ENCODE data around the gene RNF34.
A peak's percentile ranks its signal among the peaks of the same experiment; 100 is the strongest.

RNF34 gene

DNA sequence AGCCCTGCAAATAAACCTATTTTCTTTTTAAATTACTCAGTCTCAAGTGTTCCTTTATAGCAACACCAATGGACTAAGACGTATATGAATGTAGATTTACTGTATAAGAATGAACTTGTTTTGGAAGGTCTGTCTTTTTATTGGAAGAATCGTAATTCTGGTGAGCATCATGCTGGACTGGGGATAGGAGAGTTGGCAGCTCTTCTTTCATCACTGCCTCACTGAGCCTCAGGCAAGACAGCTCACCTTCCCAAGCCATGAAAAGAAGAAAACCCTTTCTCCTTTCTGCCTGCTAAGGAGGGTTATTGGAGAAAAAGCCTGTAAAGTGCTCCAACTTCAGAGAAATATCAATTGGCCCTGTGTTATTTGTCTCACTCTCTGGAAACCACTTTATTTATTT is 9.1 kb upstream of the RNF34 start:
- no peak for DNase-seq (ENCODE audit: low read depth)

DNA sequence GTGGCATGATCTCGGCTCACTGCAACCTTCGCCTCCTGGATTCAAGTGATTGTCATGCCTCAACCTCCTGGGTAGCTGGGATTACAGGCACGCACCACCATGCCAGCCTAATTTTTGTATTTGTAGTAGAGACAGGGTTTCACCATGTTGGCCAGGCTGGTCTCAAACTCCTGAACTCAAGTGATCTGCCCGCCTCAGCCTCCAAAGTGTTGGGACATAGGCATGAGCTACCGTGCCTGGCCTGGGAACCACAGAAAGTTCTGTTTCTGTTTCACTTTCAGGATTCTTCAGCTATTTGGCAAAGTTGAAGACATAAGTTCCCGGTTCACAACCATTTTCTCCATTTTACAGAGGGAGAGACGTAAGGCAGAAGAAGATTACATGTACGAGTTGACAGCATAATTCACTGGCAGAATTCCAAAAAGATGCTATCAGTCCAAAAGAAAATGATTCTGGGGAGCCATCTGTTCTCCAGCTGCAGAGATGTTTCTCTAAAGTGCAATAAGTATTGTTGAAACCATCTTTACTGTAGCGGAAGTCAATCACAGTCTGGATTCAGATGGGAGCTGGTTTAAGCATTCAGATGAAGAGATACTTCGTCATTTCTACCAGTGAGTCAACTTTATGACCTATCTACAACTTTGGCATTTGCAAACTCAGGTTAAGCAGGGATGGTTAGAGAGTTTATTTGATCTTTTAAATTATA is 8.1 kb upstream of the RNF34 start:
- peak; percentile 63 for DNase-seq (ENCODE audit: low read depth)

DNA sequence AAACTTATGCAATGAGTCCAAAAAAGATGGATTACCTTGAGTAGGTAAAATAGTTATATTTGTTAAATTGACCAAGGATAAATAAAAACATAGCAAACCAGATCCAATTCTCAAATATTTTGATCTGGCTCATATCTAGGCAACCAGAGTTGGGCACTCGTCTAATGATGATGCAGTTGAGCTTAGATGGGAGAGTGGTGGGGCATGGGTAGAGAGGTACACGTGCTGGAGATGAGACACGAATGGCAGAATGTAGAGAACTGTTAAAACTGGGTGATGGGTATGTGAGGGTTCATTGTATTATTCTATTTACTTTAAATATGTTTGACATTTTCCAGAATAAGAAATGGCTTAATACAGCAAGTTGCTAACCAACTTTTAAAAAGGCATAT is 7.6 kb upstream of the RNF34 start:
- no peak for DNase-seq (ENCODE audit: low read depth)

DNA sequence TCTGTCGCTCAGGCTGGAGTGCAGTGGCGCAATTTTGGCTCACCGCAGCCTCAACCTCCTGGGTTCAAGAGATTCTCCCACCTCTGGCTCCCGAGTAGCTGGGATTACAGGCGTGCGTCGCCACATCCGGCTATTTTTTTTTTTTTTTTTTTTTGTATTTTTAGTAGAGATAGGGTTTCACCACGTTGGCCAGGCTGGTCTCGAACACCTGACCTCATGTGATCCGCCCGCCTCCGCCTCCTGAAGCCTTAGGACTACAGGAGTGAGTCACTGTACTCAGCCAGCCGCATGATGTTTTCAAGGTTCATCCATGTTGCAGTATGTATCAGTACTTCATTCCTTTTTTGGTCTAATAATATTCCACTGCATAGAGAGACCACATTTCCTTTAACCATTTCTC is 2.4 kb upstream of the RNF34 start:
- DNase-seq (ENCODE audit: low read depth), result no peak

DNA sequence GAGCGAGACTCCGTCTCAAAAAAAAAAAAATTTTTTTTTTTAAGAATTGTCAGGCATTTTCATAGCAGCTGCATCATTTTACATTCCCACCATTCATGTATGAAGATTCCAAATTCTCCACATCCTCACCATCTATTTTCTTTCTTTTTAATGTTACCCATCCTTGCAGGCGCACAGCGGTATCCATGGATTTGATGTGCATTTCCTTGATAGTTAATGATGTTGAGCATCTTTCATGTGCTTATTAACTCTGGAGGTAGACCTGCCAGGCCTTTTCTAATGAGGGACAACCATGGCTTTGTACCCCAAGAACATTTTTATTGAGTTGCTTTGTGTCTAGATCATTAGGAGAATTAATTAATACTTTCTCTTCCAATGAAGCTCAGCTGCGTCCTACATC is 1.6 kb upstream of the RNF34 start:
- no peak for DNase-seq (ENCODE audit: low read depth)

DNA sequence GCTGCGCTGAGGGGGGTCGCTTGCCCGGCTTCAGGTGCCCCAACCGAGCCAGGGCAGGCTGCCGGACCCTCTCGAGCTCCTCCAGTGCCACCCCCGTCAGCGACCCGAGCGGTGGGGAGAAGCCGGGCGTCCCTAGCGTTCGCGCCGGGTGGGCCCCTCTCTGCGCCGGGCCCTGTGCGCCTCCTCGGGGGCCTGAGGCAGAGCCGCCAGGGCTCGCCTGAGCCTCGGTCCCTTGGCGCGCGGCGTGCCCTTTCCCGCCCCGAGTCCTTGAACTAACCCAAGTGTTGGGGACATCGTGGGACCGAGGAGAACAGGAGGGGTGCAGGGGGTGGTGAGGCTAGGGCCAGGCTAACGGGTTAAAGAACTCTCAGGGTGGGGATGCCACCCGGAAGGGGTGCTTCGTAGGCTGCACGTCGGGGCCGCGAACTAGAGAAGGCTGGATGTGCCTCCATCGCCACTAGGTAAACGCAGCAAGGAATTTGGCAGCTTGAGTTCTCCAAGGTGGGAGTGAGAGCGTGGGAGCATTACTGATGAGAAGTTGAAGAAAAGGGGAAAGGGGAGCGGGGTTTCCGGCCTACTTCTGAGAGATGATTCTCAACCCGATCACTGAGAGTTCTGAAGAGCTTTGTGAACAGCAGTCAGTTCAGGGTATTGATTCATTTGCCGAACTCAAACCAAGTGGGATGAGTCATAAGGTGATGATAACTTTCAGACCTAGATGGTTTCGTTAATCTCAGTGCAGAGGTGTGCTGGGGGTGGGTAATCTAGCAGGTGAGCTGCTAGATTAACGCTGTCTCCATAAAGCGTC is 618 bp downstream of the RNF34 start:
- DNase-seq (ENCODE audit: low read depth), result no peak

DNA sequence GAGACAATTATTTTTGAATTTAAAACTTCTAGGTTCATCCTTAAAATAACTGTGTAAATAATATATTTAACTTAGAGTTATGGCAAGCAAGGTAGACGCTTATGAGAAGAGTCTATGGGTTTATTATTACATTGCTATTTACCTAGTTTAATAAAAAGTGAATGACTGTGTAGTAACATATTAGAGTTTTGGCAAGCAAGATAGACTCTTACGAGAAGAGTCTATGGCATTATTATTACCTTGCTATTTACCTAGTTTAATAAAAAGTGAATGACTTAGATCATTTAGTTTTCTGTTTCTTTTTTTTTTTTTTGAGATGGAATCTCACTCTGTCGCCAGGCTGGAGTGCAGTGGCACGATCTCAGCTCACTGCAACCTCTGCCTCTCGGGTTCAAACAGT is 3.8 kb downstream of the RNF34 start:
- DNase-seq (ENCODE audit: low read depth), result no peak

DNA sequence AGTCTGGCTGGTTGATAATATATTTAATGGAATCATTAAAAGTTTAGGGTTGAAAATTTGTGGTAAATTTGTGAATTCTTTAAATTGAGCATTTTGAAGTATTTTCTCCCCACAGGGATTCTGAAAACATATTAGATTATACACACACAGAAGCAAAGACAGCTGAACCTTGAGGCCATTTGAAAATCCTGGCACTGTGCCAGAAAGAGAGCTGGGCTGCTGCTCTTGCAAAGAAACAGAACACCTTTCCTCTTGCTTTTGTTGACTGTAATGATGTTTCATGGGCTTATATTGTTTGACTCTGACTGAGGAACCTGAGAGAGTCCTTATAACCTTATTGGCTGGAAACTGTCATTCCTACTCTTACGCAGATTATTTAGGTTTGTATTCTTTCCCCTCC is 4.8 kb downstream of the RNF34 start:
- no peak for DNase-seq (ENCODE audit: low read depth)

DNA sequence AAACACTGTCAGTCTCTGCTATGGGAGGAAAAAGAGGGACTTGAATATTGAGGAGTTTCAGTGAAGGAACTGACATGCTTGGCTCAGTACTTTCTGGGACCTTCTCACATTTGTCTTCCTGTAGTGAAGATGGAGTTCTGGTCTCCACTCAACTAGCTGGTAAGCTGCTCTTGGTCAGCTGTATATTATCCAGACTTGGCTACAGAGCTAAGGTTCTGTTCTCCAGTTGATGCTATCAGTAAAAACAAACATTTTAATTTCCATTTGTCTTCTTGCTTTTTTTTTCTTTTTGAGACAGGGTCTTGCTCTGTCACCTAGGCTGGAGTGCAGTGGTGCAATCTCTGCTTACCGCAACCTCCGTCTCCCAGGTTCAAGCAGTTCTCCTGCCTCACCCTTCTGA is 5.3 kb downstream of the RNF34 start:
- no peak for DNase-seq (ENCODE audit: low read depth)

DNA sequence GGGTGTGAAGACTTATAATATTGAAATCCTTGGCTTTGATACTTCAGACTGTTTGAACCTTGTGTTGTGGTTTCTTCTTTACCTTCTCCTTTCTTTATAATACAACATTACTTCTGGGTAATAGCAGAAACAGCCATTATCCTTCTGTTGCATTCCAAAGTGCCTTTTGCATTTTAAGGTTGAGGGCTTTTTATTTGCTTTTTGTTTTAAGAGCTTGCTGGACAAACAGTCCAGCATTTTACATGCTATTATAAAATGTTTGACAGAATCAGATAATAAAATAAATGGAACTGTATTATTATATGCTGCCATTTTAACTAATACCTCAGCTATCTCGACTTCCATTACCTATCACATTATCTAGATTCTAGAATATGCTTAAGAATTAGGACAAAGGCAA is 14.0 kb downstream of the RNF34 start:
- no peak for DNase-seq (ENCODE audit: low read depth)

DNA sequence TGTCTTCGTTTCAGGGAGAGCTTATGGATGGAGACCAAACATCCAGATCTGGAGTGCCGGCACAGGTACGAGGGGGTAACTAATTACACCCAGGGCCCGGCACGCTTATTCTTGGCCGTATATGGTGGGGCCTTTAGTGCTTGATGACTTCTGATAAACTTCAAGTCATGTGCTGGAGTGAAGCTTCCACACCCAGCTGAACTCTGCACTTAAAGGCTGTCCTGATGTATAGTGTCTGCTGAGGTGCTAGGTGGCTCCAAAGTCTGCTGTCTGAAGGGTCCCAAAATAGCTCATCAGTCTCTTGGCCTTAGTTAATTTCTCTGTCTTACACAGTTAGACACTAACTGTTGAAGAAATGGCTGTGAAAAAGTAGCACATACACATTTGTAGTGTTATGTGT is 17.9 kb downstream of the RNF34 start:
- no peak for DNase-seq (ENCODE audit: low read depth)

DNA sequence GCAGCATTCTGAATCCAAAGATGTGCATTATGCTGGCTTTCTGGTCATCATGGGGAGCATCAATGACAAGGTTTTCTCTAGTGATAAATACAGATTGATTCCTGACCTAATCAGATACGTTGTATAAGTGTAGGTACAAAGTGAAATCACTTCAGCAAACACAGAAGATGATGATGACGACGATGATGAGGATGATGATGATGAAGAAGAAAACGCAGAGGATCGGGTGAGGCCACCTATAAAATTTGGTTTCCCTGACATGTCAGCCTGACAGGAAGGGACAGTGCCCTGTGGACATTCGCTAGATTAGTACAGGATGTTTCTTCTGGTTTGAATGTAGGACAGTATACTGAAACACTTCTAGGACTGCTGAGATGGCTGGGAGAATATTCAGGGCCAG is 20.2 kb downstream of the RNF34 start:
- DNase-seq (ENCODE audit: low read depth), result no peak

DNA sequence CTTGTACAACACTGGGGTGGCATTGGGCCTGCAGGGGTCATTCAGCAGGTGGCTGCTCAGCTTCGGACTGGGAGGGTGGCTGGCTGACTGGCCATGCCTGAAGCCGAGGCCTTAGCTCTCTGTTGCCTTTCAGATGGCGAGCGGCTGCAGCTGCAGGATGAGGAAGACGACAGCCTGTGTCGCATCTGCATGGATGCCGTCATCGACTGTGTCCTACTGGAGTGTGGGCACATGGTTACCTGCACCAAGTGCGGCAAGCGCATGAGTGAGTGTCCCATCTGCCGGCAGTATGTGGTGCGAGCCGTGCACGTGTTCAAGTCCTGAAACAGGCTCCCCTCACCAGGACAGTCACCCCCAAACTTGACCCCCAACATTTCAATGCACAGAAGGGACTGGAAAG is 23.3 kb downstream of the RNF34 start:
- DNase-seq (ENCODE audit: low read depth), result no peak

DNA sequence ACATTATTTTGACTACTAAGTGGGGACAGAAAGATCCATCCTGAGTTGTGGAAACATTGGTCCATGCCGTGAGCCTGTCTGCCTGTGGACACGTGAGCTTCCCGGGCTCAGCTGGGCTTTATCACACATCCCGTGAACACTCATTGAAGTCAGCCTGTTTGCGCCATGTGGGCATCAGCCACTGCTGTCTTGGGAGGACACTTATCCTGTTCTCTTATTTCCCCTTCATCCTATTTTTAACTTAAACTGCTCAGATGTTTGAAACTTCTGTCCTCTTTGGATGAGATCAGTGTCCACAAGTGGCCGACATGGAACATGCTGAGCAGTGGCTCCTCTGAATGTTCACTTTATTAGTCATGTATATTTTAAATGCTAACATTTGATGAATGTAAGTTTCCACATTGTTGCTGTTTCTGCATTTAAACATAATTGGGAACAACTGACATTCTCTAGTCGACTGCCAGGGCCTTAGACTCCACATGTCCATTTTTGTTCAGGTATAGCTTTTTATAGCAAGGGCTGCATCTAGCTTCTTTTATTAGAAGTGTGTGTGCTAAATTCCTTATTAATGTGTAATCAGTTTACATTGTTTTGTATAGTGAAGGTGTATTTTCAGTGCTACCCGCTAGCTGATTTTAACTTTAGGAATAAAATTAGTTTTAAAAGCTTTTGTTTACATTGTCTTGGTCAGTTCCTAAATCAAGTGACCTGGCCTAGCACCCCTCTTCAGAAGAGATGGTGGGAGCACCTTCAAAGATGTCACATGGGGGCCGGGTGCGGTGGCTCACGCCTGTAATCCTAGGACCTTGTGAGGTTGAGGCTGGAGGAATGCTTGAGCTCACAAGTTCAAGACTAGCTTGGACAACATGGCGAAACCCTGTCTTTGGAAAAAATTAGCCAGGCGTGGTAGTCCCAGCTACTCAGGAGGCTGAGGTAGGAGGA is 24.0 kb downstream of the RNF34 start:
- DNase-seq (ENCODE audit: low read depth), result no peak

DNA sequence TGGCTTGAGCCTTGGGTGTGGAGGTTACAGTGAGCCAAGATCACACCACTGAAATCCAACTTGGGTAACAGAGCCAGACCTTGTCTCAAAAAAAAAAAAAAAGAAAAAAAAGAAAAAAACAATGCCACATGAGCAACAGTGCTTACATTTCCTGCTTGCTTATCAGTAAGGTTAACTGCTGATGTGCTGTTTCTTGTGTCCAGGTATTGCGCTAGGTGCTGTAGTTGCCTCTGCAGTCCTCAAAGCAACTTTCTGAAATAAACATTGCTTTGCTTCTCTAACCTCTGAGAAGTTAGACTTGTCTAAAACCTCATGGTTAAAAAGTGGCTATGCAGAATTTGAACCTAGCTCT is 24.7 kb downstream of the RNF34 start:
- no peak for DNase-seq (ENCODE audit: low read depth)

DNA sequence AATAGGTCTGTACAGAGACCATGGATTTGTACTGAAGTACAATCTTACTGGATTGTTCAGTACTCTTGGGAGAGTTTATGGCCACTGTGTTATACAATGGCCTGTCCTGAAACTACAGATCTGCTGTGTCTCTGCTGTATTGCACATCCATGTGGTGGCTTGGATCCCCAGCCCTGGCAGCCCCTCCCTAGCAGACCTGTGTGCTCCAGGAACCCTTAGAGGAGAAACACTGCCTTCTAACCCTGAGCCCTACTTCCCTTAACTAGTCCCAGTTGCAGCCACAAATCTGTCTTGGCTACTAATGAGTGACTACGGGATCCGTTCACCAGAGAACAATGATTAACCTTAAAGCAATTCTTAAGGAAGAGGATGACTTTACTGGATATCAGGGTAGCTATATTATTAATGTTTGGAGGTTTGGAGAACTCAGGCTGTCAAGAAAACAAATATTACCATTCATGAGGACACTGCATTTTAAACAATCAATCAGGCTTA is 27.7 kb downstream of the RNF34 start:
- no peak for DNase-seq (ENCODE audit: low read depth)

DNA sequence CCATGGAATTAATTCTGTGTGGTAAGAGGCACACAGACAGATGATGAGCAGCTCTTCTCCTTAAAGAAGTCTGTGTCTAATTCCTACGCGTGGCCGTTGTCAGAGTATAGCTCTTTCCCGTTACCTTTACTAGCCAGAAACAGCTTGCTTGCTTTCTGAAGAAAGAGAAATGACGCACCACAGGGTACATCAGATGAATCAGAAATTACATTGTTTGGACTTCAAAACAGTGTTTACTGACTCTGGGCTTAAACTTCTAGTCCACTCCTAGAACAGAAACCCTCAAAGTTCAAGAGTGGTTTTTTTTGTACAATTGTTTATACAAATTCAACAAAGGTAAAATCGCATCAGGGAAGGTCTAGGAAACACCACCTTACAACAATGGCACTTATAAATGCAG is 29.0 kb downstream of the RNF34 start:
- DNase-seq (ENCODE audit: low read depth), result no peak

DNA sequence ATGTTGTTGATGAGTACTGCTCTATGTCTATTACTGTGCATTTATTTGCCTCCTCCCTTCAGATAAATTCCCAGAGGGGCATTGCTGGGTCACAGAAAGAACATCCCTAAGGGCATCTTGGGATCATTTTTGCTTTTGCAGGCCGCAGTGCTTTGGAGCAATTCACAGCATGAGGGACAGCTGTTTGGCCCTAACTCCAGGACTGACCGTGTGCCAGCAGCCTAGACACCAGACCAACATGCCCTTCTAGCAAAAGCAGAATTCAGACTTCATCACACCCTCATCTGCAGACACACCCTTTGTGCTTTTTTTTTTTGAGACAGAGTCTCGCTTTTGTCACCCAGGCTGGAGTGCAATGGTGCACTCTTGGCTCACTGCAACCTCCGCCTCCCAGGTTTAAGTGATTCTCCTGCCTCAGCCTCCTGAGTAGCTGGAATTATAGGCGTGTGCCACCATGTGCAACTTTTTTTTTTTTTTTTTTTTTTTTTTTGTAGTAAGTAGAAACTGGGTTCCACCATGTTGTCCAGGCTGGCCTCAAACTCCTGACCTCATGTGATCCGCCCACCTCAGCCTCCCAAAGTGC is 31.0 kb downstream of the RNF34 start:
- DNase-seq (ENCODE audit: low read depth), result no peak

DNA sequence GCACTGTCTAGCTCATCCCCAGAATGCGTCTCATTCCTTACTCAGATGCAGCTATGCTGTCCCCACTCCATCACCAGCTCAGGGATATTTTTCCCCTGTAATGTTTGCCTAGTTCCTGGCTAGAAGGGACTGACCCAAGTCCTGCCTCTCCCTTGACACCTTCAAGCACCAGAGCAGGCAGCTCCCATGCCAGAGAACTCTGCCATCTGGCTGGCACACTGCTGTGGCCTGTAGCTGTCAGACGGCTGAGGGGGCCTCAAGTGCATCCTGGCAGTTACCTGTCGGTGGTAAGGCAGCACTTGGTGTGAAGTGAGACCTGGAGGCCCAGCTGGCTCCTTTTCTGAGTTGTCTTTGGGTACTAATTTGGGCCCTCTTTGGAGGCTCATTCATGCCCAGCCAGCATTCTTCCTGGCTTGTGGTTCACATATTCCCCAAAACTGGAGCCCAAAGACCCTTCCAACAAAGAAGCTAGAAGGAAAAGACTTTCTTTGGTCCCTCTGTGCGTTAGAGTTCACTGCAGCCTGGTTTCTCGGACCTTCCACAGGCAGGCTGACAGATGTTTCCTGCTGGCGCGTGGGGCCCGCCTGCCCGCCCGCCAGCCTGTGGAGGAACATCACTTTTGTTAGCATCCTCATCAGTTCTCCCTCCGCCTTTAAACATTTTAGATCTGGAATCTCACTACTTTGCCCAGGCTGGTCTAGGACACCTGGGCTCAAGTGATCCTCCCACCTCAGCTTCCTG is 33.0 kb downstream of the RNF34 start:
- no peak for DNase-seq (ENCODE audit: low read depth)

DNA sequence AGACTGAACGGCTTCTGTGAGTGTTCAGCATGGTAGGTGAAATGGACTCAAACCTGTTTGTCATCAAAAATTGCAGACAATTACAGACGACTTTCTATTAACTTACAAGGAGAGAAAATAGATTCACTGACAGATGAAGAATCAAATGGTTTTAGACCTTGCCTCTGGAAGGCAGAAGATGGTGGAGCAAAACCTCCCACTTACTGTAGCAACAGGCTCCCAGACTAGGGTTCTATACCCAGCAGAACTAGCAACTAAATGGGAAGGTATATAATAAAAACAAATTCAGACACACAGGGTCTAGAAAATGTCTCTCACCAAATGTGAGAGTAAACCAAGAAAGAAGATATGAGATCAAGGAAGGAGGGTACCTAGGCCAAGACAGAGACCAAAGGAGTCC is 36.8 kb downstream of the RNF34 start:
- no peak for DNase-seq (ENCODE audit: low read depth)

DNA sequence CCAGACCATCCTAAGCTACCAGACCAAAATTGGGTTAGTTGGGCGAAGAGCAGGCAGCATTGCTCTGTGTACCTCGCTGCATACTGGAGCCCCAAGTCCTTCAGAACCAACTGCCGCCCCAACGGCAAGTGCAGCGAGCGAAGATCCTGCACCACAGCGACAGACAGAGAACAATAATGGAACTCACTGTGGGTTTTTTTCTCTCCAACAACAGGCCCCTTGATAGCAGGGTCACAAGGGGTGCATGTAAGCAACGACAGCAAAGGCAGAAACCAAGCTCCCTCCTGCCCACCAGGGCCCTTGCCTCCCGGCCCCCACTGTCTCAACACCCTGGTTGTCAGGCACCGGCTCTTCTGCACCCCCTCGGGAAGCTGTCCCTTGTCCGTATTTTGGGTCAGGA is 39.0 kb downstream of the RNF34 start:
- DNase-seq (ENCODE audit: low read depth), result no peak

DNA sequence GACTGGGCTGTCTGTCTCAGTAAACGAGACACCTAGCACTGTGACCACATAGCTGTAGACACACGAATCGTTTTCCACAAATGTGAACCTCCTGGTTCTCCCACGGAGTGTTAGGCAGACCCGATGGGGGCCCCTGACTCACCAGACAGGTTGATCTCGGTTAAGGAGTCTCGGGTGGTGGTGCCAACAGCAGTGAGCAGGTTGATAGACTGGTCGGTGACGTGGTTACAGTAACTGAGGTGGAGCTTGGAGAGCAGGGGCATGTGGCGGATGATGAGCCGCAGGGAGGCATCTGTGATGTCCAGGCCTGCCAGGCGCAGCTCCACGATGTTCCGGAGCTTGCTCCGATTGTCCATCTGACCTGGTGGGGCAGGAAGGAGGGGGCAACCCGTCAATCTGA is 39.8 kb downstream of the RNF34 start:
- DNase-seq (ENCODE audit: low read depth), result no peak

Measured in GM04503 (cell line).